Liver (tissue), 9 donors: Measurements from ENCODE around the gene ZNF366. TPM values are rescaled to one million over a fixed set of nuclear protein-coding genes. Genes with fewer than 3 reads are reported as not detected.

Experiments
- DNase-seq: peaks from one replicate; pipeline ENCODE4 v3.0.0-alpha.2; 2017; ENCODE audit warnings: low spot score
- H3K27ac ChIP-seq, 2 donors: one replicate each; pipeline ENCODE4 v1.7.0; 2013; ENCODE audit warnings: inconsistent platforms in 2 of 2, low read length in 2 of 2, control low read depth in 1 of 2, low read depth in 1 of 2, mild to moderate bottlenecking in 1 of 2
- H3K27me3 ChIP-seq, 4 donors: one replicate each; pipeline versions ENCODE4 v1.6.1 to v1.7.0; 2013; ENCODE audit warnings: low read length in 3 of 4, inconsistent platforms in 1 of 4, mild to moderate bottlenecking in 1 of 4, moderate library complexity in 1 of 4; ENCODE audit not compliant: control insufficient read depth in 4 of 4, insufficient read depth in 4 of 4
- H3K36me3 ChIP-seq, 4 donors: one replicate each; pipeline versions ENCODE4 v1.6.1 to v1.7.0; 2013; ENCODE audit warnings: low read length in 3 of 4, mild to moderate bottlenecking in 3 of 4, low read depth in 1 of 4, moderate library complexity in 1 of 4; ENCODE audit not compliant: control insufficient read depth in 4 of 4, insufficient read depth in 3 of 4
- H3K4me1 ChIP-seq, 4 donors: one replicate each; pipeline versions ENCODE4 v1.6.1 to v1.7.0; 2013; ENCODE audit warnings: low read length in 3 of 4, mild to moderate bottlenecking in 3 of 4, moderate library complexity in 1 of 4; ENCODE audit not compliant: control insufficient read depth in 4 of 4, insufficient read depth in 4 of 4
- H3K4me3 ChIP-seq, 3 donors: one replicate each; pipeline versions ENCODE4 v1.6.1 to v1.7.0; 2013; ENCODE audit warnings: low read length in 3 of 3, control low read depth in 1 of 3, low read depth in 1 of 3, mild to moderate bottlenecking in 1 of 3
- H3K9ac ChIP-seq, 2 donors: one replicate each; pipeline ENCODE4 v1.7.0; 2013; ENCODE audit warnings: low read length in 2 of 2, mild to moderate bottlenecking in 2 of 2, moderate library complexity in 2 of 2, control low read depth in 1 of 2, low read depth in 1 of 2
- H3K9me3 ChIP-seq, 4 donors: one replicate each; pipeline versions ENCODE4 v1.6.1 to v1.7.0; 2013; ENCODE audit warnings: low read length in 3 of 4; ENCODE audit not compliant: control insufficient read depth in 4 of 4
- ATF3 ChIP-seq: IDR thresholded peaks from 2 replicates; pipeline ENCODE4 v1.6.1; 2016; ENCODE audit warnings: antibody characterized with exemption
- CTCF ChIP-seq: fragments of 150-350 bp; IDR thresholded peaks from 2 replicates; pipeline ENCODE4 v1.5.1; 2017; ENCODE audit warnings: improper control_type of control experiment, low read depth, low read length; ENCODE audit not compliant: missing input control
- FOXA1 ChIP-seq: IDR thresholded peaks from 2 replicates; pipeline ENCODE4 v1.6.1; 2016; ENCODE audit warnings: antibody characterized with exemption
- FOXA2 ChIP-seq: IDR thresholded peaks from 2 replicates; pipeline ENCODE4 v1.6.1; 2016; ENCODE audit warnings: antibody characterized with exemption
- GABPA ChIP-seq, 2 donors: IDR thresholded peaks in 1 of 2; conservative IDR thresholded peaks in 1 of 2; 2 replicates each; pipeline ENCODE4 v1.6.1; 2016; ENCODE audit warnings: antibody characterized with exemption in 2 of 2, mild to moderate bottlenecking in 1 of 2, moderate library complexity in 1 of 2
- HNF4A ChIP-seq, 2 donors: conservative IDR thresholded peaks; 2 replicates each; pipeline ENCODE4 v1.6.1; 2016; ENCODE audit warnings: antibody characterized with exemption in 2 of 2, mild to moderate bottlenecking in 2 of 2
- HNF4G ChIP-seq: IDR thresholded peaks from 2 replicates; pipeline ENCODE4 v1.6.1; 2016; ENCODE audit warnings: antibody characterized with exemption
- MAX ChIP-seq: IDR thresholded peaks from 2 replicates; pipeline ENCODE4 v1.6.1; 2016; ENCODE audit warnings: antibody characterized with exemption
- RAD21 ChIP-seq, 2 donors: IDR thresholded peaks; 2 replicates each; pipeline ENCODE4 v1.6.1; 2016; ENCODE audit warnings: antibody characterized with exemption in 2 of 2, mild to moderate bottlenecking in 2 of 2
- RXRA ChIP-seq, 2 donors: IDR thresholded peaks; 2 replicates each; pipeline ENCODE4 v1.6.1; 2017 to 2018; ENCODE audit warnings: antibody characterized with exemption in 2 of 2, mild to moderate bottlenecking in 1 of 2
- SP1 ChIP-seq: IDR thresholded peaks from 2 replicates; pipeline ENCODE4 v1.6.1; 2018; ENCODE audit warnings: antibody characterized with exemption, mild to moderate bottlenecking
- YY1 ChIP-seq: IDR thresholded peaks from 2 replicates; pipeline ENCODE4 v1.6.1; 2016; ENCODE audit warnings: antibody characterized with exemption, mild to moderate bottlenecking
- ZBTB33 ChIP-seq: IDR thresholded peaks from 2 replicates; pipeline ENCODE4 v1.6.1; 2016; ENCODE audit warnings: antibody characterized with exemption
- WGBS: extraction: QIAGEN DNeasy Blood & Tissue Kit; methylation state at CpG from one replicate; pipeline ENCODE4 v1.1.7; 2013; 5-methylcytosine and 5-hydroxymethylcytosine counted together
- polyA plus RNA-seq, 2 donors: library from polyadenylated mRNA; stranded (reverse) in 1 of 2; unstranded in 1 of 2; fragments of 200-250 nt in 1 of 2; fragments of >200 nt in 1 of 2; fragmentation: Nextera tagmentation in 1 of 2; extraction: Ambion mirVana in 1 of 2; gene quantifications; one replicate each; pipeline versions ENCODE4 v1.2.1 to v1.2.3, GENCODE V29; 2013 to 2015
- total RNA-seq, 2 donors: library from RNA; depleted of rRNA; stranded (reverse); fragments of >200 nt; gene quantifications; one replicate each; pipeline ENCODE4 v1.2.3, GENCODE V29; 2014
- donor health status: healthy.
- donor health status: healthy.
- donor health status: healthy.
- donor health status: healthy.
- donor health status: healthy.

The ZNF366 gene
- total and polyA plus RNA-seq, 4 donors, result 0.71 to 1.0 (median 0.75) TPM

GRCh38 chr5:72418271-72418670 is 88.9 kb downstream of the ZNF366 start:
- H3K27me3 ChIP-seq, result no peaks in the 10 kb centered on the region
- H3K9me3 ChIP-seq, result no peaks in the 10 kb centered on the region
- 85% methylated on average over 9 of the region's 9 CpGs for WGBS
- H3K9ac ChIP-seq, result no peak overlapping the region
- no peaks in the 10 kb centered on the region for H3K4me1 ChIP-seq
- H3K27ac ChIP-seq, result no peak overlapping the region
- H3K4me3 ChIP-seq, result no peak overlapping the region
- H3K36me3 ChIP-seq, result no peaks in the 10 kb centered on the region
- no peak for DNase-seq
- no peak for TF ChIP-seq ATF3
- TF ChIP-seq ZBTB33, result no peak
- TF ChIP-seq MAX, result no peak
- TF ChIP-seq GABPA (IDR thresholded peaks at IDR 0.05 in 1 of 2, conservative IDR thresholded peaks at IDR 0.05 in 1 of 2), result no peak
- TF ChIP-seq SP1, result no peak
- no peak for TF ChIP-seq RXRA (IDR thresholded peaks at IDR 0.05)
- TF ChIP-seq YY1, result no peak

- H3K27me3 ChIP-seq, result no peaks in the 10 kb centered on the region
- no peaks in the 10 kb centered on the region for H3K4me1 ChIP-seq
- no peaks in the 10 kb centered on the region for H3K9me3 ChIP-seq
- no peak overlapping the region for H3K27ac ChIP-seq
- TF ChIP-seq HNF4A (conservative IDR thresholded peaks at IDR 0.05), result no peak
- no peak for TF ChIP-seq CTCF
- no peak for TF ChIP-seq FOXA1
- no peak overlapping the region for H3K4me3 ChIP-seq
- H3K36me3 ChIP-seq, result no peaks in the 10 kb centered on the region
- WGBS, result 85% methylated on average over 48 of the region's 48 CpGs
- H3K9ac ChIP-seq, result no peak overlapping the region
- no peak for DNase-seq
Measured at GRCh38 chr5:72417333-72418062, 89.7 kb downstream of the ZNF366 start.

GRCh38 chr5:72415616-72416325 is 91.4 kb downstream of the ZNF366 start:
- WGBS, result 92% methylated on average over 5 of the region's 5 CpGs

More at GRCh38 chr5:72415616-72416325, 91.4 kb downstream of the ZNF366 start:
- H3K9me3 ChIP-seq, result no peaks in the 10 kb centered on the region
- no peak overlapping the region for H3K4me3 ChIP-seq
- H3K9ac ChIP-seq, result no peak overlapping the region
- DNase-seq, result no peak
- TF ChIP-seq HNF4G (no peak), FOXA1 (no peak), RXRA (IDR thresholded peaks at IDR 0.05) (no peak), ATF3 (no peak), FOXA2 (no peak), RAD21 (IDR thresholded peaks at IDR 0.05) (no peak)
- no peaks in the 10 kb centered on the region for H3K4me1 ChIP-seq
- no peaks in the 10 kb centered on the region for H3K36me3 ChIP-seq
- H3K27me3 ChIP-seq, result no peaks in the 10 kb centered on the region
- H3K27ac ChIP-seq, result no peak overlapping the region
